GM19035 (cell line): ENCODE data around the gene PPT1.

Source experiments
- ATAC-seq: cut with Tn5 transposase; IDR thresholded peaks from one replicate; pipeline ENCODE4 v1.9.1; 2021; ENCODE audit not compliant: unreplicated experiment

Gene PPT1

DNA sequence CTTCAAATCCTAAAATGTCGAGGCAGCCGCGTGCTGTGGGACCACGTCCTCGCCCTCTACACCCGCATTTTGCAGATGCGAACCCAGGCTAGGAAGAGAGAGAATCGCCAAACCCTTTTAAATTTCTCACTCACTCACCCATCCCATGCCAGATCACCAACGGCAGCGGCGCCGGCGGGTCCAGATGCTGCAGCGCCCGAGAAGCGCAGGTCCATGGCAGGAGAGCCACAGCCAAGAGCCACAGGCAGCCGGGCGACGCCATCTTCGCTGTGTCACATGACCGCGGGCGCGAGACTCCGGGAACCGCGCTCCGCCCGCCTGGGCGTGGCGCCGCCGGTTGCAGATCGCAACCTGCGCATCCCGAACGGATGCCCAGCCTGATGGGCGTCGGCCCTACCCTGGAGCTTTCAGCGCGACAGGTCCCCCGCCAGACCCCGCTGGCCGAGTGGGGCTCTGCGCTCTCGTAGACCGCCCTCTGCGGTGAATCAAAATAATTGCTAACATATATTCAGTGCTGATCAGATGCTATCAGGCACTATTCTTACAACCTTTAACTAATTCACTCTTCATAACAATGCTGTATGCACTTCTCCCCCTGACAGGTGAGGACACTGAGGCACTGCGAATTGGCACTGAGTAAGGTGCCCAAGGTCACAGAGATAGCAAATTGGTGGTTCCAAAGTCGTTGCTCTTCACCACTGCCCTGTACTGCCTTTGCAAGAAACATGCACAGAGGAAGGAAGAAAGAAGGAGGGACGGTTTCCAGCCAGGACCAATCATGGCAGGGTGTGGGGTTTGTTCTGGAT lies at the start of gene PPT1:
TSS of gene PPT1 (minus strand) at position 276 of the 806 bp plus-strand sequence. CDS start at position 262, 14 bp downstream.
- peak; percentile 95 for ATAC-seq

DNA sequence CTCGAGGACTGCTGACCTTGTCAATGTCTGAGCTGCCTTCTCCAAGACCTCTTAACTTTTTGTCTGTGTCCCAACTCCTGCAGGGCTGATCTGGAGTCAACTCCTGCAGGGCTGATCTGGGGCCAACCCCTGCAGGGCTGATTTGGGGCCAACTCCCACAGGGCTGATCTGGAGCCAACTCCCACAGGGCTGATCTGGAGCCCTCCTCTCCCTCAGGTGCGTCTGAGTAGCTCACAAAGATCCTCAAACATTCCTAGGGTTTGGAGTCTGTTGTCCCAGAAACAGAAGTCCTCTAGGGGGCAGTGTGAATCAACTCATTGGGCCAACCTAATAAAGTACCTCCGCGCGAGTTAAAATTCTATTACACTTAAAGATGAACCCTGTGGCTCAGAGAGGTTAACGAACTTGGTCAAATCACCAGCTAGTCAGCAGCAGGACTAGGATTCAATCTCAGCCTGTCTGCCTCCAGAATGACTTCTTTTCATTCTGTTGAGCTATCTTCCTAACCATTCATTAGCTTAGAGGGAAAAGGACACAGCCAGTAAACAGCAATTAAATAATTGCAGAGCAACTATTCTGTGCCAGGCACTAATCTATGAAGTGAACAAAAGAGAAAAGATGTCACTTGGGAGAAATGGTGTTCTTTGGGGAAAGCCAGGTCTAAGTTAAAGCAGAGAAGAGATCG lies 47.0 kb upstream of the PPT1 start:
- no peak for ATAC-seq

DNA sequence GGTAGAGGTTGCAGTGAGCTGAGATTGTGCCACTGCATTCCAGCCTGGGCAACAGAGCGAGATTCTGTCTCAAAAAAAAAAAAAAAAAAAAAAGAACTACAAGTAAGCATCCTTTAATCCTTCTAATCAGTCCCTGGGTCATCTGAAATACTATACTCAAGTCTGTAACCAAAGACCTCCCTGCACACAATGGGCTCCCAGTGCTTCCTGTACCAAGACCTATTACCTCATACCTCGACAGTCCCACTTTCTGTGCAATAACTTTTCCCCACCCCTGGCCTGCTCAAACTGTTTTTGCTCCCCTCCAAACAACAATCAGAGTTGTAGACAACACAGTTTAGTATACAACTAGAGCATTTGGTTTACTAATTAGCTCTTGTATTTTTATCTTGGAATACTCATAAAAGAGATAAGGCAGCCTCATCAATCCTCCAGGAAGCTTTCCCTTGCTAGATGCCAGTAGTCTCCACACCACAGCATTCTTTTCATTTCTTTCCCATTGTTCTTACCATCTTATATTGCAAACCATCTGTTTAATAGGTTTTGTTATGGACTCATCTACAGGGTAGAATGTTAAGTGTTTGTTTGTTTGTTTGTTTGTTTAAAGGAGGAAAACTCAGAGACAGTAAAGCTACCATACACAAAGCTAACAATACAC lies 45.0 kb upstream of the PPT1 start:
- ATAC-seq: no peak

DNA sequence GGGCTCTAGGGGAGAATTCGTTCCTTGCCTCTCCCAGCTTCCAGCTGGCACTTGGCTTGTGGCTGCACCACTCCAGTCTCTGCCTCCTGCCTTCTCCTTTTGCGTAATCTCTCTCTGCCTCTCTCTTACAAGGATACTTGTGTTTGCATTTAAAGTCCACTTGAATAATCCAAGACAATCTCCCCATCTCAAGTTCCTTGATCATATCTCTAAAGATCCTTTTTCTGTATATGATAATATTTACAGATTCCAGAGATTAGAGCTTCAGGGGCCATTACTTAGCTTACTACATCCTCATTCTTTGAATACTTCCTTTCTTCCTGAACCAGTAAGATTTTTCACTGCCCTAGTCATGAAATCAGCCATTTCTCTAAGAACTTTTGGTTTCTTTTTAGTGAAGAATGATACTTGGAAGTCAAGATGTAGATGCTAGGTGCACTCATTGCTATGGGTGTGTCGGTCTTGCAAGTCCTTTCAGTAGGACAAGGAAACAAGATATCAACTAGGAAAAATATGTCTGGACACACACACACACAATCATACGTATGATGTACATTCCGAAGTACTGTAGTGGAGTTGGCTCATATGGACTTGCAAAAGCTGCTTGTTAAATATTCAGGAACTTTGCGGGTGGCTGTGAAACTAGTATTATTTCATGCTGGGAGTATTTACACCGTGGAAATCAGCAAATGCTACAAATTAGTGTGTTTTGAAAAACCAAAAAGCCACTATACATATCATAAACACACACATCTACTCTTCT lies 43.3 kb upstream of the PPT1 start:
- no peak for ATAC-seq

DNA sequence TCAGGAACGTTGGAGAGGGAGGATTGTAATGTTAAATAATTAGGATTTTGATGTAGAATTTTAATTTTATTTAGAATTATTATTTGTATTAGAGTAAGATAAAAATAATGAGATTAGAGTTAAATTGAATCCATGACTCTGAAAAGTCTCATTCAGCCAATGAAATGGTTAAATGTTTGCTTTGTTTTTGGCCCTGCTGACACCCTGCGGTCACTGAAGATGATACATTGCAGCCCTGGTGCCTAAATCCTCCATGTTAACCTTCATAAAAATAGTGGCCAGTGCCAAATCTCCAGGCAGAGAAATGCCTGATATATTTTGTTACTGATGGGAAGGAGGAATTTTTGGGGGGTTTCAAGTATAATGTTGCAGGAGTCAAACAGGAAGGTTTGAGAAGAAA lies 36.8 kb upstream of the PPT1 start:
- ATAC-seq: no peak

DNA sequence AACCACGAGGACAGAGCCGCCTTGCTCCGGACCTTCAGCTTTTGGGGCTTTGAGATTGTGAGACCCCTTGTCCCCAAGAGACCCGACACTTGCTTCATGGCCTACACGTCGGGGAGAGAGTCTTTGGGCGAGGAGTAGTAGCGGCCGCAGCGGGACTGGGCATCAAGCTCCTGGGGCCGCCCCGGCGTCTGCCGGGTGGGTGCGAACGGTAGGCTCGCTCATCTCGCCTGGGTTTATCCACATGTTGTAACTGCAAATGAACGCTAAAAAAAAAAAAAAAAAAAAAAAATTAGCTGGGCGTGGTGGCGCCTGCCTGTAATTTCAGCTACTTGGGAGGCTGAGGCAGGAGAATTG lies 36.2 kb upstream of the PPT1 start:
- no peak for ATAC-seq

DNA sequence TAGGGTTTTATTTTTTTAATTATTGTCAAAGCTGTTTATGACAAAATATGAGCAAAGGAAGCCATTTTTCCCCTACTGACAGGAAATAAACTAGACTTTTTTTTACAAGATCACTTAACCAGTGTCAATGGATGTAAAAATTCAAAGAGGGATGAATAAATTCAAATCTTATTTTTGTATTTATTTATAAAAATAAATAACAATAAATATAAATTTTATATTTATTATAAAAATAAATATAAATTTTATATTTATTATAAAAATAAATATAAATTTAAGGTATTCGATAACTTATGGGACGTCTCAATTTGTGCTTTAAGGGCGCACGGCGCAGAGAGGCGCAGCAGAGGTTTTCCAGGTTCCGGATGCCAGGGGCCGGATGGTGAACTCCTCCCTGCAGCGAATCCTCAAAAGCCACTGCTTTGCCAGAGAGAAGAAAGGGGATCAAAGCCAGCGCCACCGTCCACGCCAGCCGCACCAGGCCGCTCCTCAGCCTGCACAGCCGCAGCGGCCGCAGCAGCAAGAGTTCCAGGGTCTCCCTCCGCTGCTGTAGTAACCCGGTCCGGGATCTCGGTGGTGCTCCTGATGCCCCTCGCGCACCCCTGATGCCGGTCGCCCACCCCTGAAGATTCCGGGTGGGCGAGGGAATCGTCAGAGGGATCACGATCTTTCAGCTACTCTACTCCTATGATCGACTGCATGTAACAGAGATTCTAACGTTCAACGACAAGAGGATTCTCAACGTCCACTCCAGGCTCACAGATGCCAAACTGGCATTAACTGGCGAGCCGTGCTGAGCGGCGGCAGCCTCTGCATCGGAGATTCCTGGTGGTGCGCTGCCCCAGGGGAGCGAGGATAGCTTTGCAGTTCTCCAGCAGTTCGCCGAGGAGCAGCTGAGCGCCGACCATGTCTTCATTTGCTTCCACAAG lies 35.6 kb upstream of the PPT1 start:
- ATAC-seq: no peak

DNA sequence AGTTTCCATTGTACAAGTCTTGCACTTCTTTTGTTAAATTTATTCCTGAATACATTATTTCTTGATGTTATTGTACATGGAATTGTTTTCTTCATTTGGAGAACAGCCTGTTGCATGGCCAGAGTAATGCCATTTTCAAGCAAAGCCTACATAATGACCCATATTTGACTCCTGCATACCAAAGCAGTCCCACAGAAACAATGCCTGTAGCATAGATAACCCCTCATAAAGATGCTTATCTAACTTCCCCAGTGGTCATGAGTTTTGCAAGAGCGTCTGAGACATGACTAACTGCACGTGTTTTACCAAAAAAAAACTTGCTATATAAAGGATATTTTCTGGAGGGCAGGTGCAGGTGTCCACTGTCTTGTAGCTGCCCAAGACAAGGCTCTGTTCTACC lies 33.8 kb upstream of the PPT1 start:
- ATAC-seq: no peak

DNA sequence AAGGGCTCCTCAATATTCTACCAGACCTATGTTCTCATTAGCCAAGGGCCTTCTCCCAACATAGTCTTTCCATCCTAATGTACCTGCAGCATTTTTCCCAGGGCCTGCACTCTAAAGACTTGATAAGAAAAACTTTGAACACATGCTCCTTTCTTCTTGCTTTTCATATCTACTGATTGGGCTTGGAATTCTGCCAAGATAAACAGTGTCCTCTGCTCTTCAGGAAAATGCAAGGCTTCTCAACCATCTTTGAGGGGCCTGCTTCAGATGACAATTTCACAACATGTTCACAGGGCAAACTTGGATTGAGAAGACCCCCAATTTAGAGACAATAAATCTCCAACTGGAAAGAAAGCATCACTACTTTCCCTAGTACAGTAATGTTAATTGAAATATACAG lies 25.8 kb upstream of the PPT1 start:
- no peak for ATAC-seq

DNA sequence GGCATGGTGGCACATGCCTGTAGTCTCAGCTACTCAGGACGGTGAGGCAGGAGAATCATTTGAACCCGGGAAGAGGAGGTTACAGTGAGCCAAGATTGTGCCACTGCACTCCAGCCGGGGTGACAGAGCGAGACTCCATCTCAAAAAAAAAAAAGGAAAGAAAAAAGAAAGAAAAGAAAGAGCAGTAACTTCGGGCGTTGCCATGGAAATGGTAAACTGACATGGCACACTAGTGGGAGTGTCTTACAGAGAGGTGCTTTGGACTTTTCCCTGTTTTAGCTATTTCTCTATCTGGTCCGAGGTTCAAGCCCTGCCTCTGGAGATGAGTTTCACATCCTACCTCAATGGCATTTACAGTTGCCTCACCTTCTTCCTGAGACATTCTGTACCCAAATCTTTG lies 23.1 kb upstream of the PPT1 start:
- no peak for ATAC-seq

DNA sequence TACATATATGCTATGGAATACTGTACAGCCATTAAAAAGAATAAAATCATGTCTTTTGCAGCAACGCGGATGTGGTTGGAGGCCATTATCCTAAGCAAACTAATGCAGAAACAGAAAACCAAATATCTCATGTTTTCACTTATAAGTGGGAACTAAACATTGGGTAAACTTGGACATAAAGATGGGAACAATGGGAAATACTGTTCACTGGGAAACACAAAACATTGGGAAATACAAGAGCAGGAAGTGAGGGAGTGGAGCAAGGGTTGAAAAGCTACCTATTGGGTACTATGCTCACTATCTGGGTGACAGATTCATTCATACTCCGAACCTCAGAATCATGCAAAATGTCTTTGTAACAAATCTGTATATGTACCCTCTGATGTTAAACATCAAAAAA lies 17.3 kb upstream of the PPT1 start:
- ATAC-seq: no peak

DNA sequence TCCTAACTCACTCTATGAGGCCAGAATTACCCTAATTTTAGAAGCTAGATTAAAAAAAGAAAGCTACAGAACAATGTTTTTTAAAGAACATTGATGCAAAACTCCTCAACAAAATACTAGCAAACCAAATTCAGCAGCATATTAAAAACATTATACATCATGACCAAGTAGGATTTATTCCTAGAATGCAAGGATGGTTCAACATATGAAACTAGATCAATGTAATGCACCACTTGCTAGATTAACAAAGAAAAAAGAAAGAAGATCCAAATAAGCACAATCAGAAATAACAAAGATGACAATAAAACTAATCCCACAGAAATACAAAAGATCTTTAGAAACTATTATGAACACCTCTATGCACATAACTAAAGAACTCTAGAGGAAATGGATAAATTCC lies 13.3 kb upstream of the PPT1 start:
- ATAC-seq: no peak

DNA sequence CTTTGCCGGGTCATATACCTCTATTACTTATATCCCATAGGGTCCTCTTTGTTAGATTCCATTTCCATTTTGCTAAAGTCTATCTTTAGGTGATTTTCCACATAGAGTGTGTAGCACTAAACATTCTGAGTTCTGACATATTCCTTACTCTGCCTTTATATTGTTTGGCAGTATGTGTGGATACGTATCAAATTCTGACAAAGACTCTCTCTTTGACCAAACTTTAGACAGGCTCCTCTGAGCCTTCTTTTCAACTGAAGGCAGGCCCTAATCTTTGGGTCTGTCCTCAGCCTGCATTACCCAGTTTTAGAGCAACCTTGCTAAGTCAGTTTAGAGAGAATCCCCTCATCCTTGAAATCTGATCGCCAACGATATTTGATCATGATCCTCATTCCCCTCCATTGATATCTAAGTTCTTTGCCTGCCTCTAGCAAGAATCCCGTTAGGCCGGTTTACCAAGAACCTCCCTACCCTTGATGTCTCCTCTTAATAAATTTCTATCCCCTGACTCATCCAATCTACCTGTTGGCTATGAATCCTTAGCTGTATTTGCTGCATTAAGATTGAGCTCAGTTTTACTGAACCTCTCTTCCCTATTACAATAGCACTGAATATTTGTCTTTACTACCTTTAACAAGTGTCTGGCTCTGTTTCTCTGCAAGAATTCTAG lies 10.4 kb upstream of the PPT1 start:
- no peak for ATAC-seq

DNA sequence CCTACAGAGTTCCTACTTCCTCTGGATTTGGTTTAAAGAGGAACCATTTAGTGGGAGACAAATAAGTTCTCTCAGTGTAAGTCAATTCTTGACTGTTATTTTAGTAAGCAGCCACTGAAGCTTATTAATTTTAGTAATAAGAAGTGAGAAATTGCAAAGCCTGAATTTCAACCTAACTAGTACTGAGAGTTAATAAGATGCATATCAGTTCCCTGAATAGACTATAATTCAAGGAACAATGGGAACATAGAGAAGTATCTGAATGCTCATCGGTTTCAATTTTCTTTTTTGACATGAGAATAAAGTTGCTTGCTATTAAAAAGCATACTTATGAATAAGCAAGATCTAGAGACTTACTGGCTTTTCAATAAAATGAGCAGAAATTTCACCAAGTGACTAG lies 8.0 kb upstream of the PPT1 start:
- no peak for ATAC-seq

DNA sequence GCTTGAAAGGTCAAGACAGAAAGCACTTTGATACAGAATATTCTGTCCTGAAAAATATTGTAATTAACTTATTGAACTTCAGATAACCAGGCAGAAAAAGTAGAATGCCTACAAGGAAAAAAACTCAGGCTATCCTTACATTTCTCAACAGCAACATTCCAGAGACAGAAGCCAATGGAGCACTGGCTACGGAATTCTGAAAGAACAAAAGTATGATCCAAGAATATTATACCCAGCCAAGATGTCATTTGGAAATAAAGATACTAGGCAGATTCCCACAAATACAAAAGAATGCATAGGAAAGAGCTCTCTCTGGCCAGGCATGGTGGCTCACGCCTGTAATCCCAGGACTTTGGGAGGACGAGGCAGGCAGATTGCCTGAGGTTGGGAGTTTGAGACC lies 5.8 kb upstream of the PPT1 start:
- no peak for ATAC-seq

DNA sequence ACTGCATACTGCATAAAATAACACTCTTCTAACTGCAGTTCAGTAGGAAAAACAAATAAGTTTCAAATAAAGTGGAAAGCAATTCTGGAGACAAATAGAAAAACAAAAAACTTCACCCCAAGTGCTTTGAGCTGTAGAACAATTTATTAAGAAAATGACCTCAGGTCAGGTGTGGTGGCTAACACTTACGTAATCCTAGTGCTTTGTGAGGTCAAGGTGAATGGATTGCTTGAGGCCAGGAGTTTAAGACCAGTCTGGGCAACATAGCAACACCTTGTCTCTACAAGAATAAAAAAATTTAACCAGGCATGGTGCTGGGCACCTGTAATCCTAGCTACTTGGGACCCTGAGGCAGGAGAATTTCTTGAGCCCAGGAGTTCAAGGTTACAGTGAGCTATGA lies 5.0 kb upstream of the PPT1 start:
- no peak for ATAC-seq

DNA sequence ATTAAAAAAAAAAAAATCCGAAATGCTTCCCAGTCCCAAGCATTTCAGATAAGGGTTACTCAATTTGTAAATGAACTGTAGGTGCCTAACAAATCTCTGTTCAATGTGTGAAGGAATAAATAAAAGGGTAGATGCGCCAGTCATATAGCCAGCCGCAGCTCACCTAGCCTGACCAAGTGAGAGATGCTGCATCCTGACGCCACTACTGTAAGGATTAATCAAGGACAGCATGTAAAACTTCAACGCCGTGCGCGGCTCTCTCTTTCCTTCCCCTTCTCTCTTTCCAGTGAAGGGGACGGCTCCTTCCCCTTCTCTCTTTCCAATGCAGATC lies 441 bp downstream of the PPT1 start:
- peak; percentile 28 for ATAC-seq

DNA sequence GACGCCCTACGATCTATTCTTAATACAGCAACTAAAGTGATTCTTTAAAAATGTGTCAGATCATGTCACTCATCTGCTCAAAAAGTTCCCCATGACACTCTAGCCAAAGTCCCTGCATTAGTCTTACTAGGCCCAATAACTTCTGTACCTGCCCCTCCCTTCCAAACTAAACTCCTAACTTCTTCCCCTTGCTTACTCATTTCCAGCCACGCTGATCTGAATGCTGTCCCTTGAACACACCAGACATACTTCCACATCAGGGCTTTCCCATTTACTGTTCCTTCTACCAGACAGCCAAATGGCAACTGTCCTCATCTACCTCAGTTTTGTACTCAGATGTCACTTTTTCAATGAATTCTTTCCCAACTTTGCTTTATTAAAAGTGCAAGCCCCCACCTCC lies 1.2 kb downstream of the PPT1 start:
- ATAC-seq: no peak

DNA sequence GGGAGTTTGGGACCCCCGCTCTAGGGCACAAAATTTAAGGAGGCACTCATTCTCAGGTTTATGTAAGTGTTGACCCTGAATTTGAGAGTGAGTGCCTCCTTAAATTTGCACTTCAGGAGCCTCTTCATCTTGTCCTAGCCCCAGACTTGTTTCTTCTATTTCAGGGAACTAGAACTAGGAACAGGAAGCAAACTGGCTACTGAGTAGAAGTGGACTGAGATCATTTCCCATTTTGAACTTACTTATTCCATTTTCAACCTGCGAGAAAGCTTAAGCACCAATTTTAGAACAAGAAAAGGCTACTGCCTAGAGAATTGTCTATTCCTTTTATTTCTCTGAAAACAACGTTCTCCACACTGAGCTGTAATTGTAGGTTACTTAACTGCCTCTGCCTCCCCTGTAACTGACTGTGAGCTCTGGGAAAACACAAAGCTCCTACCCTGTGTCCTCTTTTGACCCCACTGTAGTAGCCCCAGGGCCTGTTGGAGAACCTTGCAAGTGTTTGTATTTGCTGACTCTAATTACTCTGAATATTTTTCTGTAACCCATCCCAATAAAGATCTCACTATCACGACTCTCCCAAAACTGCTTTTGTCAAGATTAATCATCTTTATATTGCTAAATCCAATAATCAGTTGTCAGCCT lies 2.5 kb downstream of the PPT1 start:
- ATAC-seq: no peak
